ENCODE data around the gene TMEM52.

The TMEM52 gene

DNA sequence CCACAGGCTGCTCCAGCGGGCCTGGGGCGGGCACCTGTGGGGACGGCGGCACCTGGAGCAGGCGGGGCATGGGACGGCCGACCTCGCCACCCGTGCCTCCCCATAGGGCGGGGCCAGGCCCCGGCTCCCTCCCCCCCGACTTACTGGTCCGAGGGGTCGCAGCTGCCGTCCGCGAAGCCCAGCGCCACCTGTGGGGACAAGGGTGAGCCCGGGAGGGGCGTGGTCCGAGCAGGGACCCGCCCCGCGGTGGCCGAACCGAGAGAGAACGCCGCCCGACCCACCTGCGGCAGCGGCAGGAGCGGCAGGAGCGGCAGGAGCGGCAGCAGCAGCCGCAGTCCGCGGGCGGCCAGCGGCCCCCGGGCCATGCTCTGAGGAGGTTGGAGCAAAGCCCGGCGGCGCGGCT lies at the start of gene TMEM52:
TMEM52 (minus strand) TSS at position 379 of the 403 bp plus-strand sequence; CDS start at position 365, 14 bp downstream.
- peak in 1 of 2 donors; percentile 24 for DNase-seq (ENCODE audit: low read depth in 1 of 2, low spot score in 1 of 2)

DNA sequence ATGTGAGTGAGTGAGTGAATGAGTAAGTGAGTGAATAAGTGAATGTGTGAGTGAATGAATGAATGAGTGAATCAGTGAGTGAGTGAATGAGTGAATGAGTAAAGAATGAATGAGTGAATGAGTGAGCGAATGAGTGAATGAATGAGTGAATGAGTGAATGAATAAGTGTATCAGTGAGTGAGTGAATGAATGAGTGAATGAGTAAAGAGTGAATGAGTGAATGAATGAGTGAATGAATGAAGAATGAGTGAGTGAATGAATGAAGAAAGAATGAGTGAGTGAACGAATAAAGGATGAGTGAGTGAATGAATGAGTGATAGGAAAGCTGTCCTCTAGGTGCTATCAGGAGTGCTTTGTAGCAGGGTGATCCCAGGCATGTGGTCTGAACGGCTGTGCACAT lies 48.8 kb upstream of the TMEM52 start:
- DNase-seq (ENCODE audit: low read depth in 1 of 2, low spot score in 1 of 2), result no peak

DNA sequence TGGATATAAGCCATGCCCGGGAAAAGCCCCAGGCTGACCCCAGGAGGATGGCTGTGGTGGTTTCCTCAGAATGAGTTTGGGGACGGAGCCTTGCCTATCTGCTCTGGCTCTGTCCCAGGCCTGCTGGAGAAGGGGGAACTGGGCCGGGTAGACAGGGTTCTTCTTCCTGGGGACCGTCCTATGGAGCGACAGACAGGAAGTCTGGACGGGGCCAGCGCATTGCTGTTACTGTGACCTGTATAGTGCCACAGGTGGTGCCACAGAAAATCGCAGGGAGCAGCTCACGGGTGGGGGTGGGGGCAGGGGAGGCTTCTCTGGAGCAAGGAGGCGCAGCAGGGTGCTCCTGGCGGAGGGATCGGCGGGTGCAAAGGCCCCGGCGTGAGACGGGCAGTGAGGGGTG lies 48.1 kb upstream of the TMEM52 start:
- no peak for DNase-seq (ENCODE audit: low read depth in 1 of 2, low spot score in 1 of 2)

DNA sequence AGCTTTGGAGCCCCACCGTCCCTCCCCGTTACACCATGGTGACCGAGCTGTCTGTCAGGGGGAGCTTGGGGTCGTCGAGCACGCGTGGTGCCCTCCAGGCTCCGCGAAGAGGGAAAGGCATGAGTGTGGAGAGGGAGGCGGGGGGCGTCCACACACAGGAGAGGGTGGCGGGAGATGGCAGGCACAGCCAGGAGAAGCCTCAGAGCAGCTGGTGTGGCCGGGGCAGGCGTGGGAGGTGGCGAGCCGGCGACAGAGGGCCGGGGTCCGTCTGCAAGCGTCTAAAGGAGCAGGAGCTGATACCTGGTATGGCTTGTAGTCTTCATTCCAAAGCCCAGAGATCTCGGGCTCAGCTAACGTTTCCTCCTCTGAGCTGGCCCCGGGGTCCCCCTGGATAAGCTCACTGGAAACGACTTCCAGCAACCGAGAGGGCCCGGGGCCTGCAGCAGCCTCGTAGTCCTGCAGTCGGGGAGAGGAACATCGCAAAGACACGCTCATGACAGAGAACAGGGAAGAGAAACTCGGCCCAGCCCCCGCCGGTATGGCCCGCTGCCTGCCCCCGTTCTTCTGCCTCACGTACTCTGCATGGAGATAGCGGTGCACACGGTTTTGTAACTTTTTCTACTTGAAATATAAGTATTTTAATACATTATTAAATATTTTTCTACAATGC lies 47.1 kb upstream of the TMEM52 start:
- no peak for DNase-seq (ENCODE audit: low read depth in 1 of 2, low spot score in 1 of 2)

DNA sequence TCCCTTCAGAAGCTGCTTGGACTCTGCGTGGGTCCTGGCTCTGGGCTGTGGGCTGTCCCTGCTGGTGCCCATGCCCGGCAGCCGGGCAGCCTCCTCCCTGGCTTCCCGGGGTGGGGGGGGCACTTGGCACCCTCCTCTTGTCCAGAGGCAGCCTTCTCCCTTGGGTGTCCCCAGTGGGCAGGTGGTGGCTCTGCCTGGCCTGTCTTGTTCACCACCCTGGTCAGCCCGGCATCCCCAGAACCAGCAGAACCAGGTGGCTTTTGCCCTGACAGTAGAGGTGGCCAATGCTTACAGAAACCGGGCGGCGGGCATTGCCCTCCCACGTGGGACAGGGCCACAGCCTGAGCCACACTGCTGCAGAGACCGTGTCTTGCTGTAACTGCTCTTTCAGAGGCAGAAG lies 46.5 kb upstream of the TMEM52 start:
- no peak for DNase-seq (ENCODE audit: low read depth in 1 of 2, low spot score in 1 of 2)

DNA sequence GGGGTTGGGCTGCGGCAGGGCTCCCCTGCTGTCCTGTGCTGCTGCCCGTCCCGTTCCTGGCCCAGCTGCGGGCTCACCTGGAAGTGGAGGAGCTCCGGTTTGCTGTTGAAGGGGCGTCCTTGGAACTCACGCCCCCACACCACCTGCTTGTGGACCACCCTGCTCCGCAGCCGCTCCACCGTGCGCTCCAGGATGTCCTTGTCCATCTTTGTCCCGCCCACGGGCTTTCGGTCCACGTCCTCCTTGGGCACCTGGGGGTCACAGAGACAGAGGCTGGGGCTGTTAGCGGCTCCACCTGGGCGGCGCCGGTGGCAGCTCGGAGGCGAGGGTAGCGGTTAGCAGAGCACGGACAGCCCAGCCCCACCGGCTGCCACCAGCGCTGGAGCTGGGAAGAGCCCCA lies 45.7 kb upstream of the TMEM52 start:
- no peak for DNase-seq (ENCODE audit: low read depth in 1 of 2, low spot score in 1 of 2)

DNA sequence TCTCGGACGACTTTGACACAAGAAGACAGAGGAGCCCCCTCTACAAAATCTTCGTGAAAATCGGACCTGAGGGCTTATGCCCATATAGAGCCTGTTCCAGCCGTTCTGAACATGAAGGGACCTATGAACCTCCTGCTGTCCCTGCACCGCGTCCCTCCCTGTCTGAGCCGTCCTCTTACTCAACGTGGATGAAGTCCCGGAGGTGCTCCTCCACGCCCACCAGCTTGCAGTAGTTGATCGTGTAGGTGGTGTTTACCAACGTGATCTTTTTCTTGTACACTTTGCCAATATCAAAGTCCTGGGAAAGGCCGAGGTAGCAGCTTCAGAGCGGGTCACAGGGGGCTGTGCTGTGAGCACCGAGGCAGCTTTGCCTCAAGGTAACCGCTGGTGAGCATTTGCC lies 44.5 kb upstream of the TMEM52 start:
- no peak for DNase-seq (ENCODE audit: low read depth in 1 of 2, low spot score in 1 of 2)

DNA sequence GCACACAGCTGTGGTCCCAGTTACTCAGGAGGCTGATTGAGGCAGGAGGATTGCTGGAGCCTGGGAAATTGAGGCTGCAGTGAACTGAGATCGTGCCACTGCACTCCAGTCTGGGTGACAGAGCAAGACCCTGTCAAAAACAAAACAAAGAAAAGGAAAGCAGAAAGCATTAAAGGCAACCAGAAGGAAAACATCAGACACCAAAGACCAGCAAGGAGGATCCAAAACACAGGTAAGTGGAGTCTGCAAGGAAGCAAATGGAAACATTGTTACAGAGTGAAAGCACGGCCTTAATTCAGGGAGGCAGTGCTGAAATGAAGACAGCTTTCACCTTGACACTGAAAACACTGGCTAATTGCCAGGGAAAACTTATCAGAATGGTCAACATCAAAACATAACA lies 43.7 kb upstream of the TMEM52 start:
- DNase-seq (ENCODE audit: low read depth in 1 of 2, low spot score in 1 of 2), result no peak

DNA sequence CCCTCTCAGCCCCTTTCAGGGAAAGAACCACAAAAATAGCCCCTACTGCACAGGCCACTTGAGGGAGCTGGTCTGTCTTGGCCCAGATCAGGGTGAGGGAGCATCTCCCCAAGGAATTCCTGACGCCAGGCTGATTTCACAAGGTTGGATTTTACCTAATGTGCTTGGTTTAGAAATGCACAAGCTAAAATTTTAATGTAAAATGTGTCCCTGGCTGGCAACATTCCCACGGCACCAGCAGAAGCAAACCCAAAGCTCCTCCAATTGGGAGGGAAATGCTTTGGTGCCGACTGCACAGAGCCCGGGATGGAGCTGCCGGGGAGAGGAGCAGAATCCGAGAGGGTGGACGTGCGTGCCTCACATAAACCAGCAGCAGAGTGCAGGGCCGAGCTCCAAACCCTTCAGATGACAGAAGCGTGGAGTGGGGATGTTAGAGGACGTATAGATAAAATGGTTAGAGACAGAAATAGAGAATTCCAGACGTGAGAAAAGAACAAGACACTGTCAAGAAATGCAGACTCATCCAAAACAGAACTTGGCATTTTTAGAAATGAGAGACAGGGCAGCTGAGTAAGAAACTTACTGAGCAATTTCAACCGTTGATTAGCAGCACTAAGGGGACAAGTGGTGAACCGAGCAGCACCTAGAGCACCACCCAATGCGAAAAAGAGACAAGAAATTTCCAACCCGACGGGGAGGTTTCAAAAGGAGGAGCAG lies 41.6 kb upstream of the TMEM52 start:
- DNase-seq (ENCODE audit: low read depth in 1 of 2, low spot score in 1 of 2), result no peak

DNA sequence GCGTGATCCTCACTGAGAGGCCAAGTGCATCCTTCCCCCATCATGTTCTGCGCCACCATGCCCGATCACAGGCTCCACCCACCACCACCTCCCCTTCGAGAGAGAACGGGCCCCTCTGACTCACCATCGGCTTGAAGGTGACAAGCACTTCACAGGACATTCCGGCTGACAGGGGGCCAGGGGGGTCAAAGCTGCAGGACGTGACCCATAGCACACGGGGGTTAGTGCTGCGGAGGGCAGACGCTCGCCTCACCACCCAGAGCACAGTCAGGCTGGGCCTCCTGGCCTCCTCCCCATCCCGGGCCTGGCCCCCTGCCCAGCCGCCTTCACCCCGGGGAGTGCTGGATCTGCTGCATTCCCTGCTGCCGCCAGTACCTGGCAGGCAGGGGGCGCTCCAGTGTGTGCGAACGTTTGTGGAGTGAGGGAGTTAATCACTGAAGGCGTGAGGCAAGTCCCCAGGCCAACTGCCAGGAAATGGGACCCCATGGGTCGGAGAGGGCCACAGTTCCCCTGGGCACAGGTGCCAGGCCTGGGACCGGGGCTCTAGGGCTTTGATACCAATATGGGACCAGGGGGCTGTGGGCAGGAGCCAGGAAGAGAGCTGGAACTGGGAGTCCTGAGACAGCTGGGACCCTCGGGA lies 40.9 kb upstream of the TMEM52 start:
- peak; percentile 42 to 53 for DNase-seq (ENCODE audit: low read depth in 1 of 2, low spot score in 1 of 2)

DNA sequence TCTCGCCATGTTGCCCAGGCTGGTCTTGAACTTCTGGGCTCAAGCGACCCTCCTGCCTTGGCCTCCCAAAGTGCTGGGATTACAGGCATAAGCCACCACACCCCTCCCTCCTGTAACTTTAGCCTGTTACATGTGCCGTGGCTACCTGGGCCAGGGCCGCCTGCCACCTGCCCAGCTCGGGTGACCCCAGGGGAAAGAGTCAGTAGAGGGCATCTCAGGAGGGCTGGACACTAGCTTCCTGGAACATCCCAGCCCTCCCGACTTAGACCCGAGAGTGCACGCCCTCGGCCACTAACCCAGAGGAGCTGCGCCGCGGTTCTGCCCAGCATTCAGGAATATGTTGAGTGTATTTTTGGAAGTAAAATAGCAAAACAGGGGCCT lies 40.4 kb upstream of the TMEM52 start:
- no peak for DNase-seq (ENCODE audit: low read depth in 1 of 2, low spot score in 1 of 2)

DNA sequence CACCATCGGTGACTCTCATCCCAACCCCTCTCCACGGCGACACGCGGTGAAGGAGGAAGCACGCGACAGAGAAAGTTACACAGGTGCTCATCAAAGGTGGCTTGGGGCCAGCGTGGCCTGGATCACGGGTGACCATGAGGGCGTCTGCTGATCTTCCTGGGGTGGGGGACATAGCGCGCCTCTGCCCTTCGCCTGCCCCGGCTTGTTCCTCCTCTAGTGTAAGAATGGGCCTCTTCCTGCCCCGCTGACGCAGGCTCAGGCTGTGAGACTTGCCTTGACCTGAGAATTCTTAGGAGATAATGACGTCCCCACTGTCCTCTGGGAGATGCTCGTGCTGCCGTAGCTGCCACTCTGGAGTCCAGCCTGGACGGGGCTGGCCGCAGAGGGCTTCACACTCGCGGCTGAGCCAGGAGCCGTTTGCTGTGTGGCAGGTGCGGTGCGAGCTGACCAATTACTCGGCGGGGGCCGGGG lies 39.0 kb upstream of the TMEM52 start:
- DNase-seq (ENCODE audit: low read depth in 1 of 2, low spot score in 1 of 2), result no peak

DNA sequence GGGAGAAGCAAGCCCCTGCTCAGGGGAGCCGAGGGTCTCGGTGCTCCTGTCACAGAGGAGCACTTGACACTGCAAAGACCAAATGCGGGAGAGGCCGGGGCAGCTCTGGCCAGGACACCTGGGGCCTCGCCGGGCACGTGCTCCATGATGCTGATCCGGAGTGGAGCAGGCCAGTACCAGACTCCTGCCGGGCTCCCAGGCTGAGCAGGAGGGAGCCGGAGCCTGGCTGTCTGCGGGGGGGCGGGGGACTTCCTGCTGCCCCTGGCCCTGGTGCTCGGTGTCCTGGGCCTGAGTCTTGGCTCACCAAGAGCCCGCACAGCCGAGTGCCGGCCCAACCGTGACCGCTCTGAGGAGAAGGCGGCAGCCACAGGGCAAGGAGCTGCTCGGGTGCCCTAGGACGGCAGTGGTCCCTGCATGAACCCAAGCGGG lies 38.5 kb upstream of the TMEM52 start:
- DNase-seq (ENCODE audit: low read depth in 1 of 2, low spot score in 1 of 2), result no peak

DNA sequence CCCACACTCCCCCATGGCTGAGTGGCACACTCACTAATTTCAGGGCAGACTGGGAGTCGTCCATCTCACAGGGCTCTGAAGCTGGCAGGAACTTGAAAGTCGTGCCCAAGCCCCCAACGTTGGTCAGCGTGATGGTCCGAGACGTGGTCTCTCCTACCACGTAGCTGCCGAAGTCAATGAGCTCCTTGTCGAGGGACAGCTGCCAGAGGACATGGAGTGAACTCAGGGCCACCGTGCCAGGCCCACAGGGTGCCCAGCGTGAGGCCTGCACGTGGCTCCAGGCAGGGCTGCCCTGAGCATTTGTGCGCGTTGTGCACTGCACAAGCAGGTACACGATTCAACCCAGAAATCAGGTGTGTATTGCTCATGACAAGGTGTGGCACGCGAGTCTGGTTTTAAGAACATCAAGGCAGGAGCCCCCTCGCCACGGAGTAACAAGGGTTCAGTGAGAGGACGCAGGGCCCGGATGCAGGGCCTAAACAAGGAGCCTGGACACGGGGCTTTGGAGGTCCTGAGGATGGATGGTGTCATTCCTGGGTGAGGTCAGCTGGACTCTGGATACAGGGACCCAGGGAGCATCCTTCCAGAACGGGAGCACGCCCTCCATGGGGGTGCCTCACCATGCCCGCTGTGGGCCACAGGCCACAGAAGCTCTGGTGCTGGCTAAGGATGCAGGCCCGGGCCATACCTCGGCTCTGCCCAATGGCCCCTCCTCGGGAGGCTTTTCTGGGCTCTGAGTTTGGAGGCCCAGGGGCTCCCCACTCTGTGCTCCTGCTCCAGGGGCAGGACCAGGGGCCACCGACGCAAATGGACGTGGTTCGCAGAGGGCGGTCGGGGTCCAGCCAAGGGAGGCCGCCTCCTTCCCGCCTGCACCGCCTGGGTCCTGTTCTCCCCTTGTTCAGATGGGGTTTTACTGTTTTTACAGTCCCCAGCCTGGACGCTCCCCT lies 37.8 kb upstream of the TMEM52 start:
- no peak for DNase-seq (ENCODE audit: low read depth in 1 of 2, low spot score in 1 of 2)

DNA sequence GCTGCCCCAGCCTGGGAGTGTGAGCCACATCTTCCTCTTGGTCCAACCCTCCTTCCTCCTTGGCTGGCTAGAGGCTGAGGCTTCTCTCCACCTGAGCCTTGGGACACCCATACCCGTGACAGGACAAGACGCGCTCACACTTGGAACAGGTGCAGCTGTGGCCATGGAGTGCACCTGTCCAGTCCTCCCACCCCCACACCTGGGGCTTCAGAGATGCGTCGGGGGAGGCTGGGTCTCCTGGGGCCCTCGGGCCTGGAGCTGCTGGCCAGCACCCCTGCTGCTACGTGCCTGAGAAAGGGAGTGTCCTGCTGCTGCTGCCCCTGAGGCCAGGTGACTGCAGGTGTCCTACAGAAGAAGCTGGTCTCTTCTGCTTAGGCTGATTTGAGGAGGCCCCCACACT lies 37.0 kb upstream of the TMEM52 start:
- no peak for DNase-seq (ENCODE audit: low read depth in 1 of 2, low spot score in 1 of 2)

DNA sequence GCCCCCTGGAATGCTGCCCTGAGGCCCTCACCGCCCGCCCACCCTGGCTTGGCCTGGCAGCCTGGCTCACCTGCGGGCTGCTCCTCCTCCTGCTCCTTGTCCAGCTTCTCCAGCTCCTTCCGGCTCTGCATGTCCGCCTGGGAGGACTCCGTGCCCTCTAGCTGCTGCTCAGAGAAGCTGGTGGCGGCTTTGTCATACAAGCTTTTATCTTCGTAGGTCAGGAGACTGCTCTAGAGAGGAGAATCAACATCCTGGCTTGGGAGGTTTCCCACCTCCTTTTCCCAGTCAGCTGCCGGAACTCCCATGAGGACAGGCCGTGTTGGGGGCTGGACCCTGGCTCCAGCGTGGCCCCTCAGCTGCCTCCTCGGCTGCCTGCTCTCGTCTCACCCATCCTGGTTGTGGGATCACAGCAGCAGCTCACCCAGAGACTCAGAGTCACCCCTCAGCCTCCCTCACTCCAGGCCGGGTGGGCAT lies 36.6 kb upstream of the TMEM52 start:
- DNase-seq (ENCODE audit: low read depth in 1 of 2, low spot score in 1 of 2), result no peak

DNA sequence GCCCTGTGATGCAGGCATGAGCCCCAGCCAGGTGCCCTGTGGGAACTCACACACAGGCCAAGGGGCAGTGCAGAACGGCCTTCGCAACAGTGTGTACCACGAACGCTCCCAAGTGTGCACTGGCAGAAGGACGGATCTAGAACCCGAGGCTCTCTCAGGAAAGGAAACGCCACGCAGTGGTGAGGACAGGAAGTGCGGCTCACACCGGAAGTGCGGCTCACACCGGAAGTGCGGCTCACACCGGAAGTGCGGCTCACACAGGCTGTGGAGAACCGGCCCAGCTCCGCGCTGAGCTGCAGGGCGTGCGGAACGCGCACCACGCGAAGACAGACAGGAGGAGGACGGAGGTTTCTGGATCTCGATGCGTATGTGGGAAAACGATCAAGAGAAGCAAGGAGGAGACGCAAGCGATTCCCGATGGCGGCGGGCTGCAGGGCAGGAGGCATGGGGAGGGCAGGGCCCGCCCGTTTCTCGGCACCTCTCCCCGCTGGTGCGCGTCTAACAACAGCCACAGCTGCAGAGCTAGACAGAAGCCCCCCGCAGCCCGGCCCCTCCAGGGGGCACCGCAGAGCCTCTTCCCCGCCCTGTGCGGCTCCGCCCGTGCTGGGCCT lies 35.9 kb upstream of the TMEM52 start:
- no peak for DNase-seq (ENCODE audit: low read depth in 1 of 2, low spot score in 1 of 2)

DNA sequence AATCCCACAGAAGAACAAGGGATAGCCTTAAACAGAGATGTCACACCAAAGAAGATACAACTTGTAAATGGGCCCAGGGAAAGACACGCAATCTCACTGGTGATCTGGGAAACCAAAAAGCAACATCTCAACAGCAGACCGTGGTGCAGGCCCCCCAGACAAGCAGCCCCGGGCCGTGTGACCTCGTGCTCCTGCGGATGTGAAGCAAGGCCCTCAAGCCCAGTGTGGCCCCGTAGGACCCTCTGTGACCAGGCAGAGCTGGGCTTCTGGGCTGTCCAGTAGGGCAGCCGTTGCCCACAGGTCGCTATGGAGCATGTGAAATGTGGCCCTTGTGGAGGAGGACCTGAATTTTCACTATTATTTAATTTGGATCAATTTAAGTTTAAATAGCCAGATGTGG lies 34.9 kb upstream of the TMEM52 start:
- DNase-seq (ENCODE audit: low read depth in 1 of 2, low spot score in 1 of 2), result no peak

DNA sequence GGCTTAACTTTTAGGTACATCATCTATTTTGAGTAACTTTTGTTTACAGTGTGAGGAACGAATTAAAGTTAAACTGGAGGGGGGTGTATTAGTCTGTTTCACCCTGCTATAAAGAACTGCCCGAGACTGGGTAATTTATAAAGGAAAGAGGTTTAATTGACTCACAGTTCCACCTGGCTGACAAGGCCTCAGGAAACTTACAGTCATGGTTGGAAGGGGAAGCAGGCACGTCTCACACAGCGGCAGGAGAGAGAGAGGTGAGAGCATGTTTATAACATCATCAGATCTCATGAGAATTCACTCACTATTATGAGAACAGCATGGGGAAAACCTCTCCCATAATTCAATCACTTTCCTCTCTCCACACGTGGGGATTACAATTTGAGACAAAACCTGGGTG lies 31.9 kb upstream of the TMEM52 start:
- no peak for DNase-seq (ENCODE audit: low read depth in 1 of 2, low spot score in 1 of 2)

DNA sequence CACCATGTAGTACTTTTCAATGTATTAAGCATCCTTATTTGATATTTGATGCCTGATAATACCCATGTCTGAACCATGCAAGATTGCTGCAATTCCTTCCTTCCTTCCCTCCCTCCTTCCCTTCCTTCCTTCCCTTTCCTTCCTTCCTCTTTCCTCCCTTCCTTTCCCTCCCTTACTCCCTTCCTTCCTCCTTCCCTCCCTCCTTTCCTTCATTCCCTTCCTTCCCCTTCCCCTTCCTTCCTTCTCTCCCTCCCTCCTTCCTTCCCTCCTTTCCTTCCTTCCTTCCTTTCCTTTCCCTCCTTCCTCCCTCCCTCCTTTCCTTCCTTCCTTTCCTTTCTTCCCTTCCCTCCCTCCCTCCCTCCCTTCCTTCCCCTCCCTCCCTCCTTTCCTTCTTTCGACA lies 29.7 kb upstream of the TMEM52 start:
- DNase-seq (ENCODE audit: low read depth in 1 of 2, low spot score in 1 of 2), result no peak

DNA sequence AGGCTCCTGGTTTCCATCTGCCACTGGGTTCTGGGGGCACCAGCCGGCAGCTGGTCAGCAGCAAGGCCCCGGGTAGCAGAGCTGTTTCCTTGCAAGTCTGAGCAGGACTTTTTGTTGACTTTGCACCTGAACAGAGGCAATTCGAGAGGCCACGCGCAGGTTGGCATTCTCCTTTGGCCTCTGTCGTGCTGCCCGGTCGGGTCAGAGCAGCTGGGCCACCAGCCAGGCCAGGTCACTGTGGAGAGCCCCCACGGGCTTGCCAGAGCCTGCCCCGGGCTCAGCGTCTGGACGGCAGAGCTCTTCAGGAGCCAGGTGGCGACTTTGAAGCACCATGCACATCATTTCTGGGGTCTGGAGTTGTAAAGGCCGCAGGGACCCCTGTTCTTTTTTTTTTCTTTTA lies 28.4 kb upstream of the TMEM52 start:
- no peak for DNase-seq (ENCODE audit: low read depth in 1 of 2, low spot score in 1 of 2)
